HepG2 (cell line): ENCODE results near the gene KREMEN1. TPM values are rescaled to one million over a fixed set of nuclear protein-coding genes. Genes with fewer than 3 reads are reported as not detected.

Experiments used
- ATAC-seq: fragments of 200-7000 bp; cut with Tn5 transposase; 3 replicates; pipeline ENCODE4 v1.9.1; 2020; ENCODE audit warnings: mild to moderate bottlenecking, moderate library complexity
- BruUV-seq: library from RNA; stranded (reverse); fragments of 400-500 nt; replicated peaks from 2 replicates; lab custom pipeline; 2021; lab: Mats Ljungman, UMichigan
- CTCF ChIA-PET: fragments of 300-600 bp; formaldehyde crosslinking; extraction: SDS; loops from one replicate; lab custom pipeline; 2021; ENCODE audit warnings: low total read pairs, inconsistent platforms, low intra/inter-chr PET ratio; lab: Yijun Ruan, JAX
- POLR2A ChIA-PET: fragments of 350-600 bp; sonication (Branson Sonifier 250); formaldehyde crosslinking; loops from one replicate; lab custom pipeline; 2020; ENCODE audit warnings: antibody characterized with exemption, inconsistent platforms; lab: Yijun Ruan, JAX
- DNase-seq: peaks from one replicate; pipeline ENCODE4 v3.0.0-alpha.2; 2015; ENCODE audit warnings: low spot score
- FAIRE-seq: peaks from 3 replicates; lab custom pipeline; 2011; peaks lifted over from hg19 to GRCh38; lab: Jason Lieb, UNC
- H2AFZ ChIP-seq: one replicate; pipeline ENCODE4 v1.6.1; 2011; ENCODE audit warnings: low read length, inconsistent platforms
- H3K27ac ChIP-seq: fragments of 300-600 bp; 3 replicates; pipeline ENCODE4 v1.8.0; 2011; ENCODE audit warnings: mixed run types, mild to moderate bottlenecking, mixed read lengths, low read length, inconsistent platforms; ENCODE audit not compliant: insufficient read depth; ENCODE audit errors: extremely low read length
- H3K27me3 ChIP-seq, 2 experiments: fragments of 200-600 bp in 1 of 2; 2 replicates in 1 of 2; 3 replicates in 1 of 2; pipeline versions ENCODE4 v1.6.0 to v1.8.0; 2011; ENCODE audit warnings: low read length in 2 of 2, mild to moderate bottlenecking in 2 of 2, moderate library complexity in 2 of 2, inconsistent platforms in 1 of 2; ENCODE audit not compliant: insufficient read depth in 2 of 2, control insufficient read depth in 1 of 2
- H3K36me3 ChIP-seq, 2 experiments: fragments of 200-600 bp in 1 of 2; replicated peaks in 1 of 2; 2 replicates in 1 of 2; 3 replicates in 1 of 2; pipeline versions ENCODE4 v1.5.1 to v1.8.0; 2011; ENCODE audit warnings: low read length in 2 of 2, inconsistent platforms in 1 of 2; ENCODE audit not compliant: insufficient read depth in 2 of 2, control insufficient read depth in 1 of 2
- H3K4me1 ChIP-seq: 2 replicates; pipeline ENCODE4 v1.5.1; 2012; ENCODE audit warnings: low read length, inconsistent platforms; ENCODE audit not compliant: insufficient read depth
- H3K4me2 ChIP-seq: 2 replicates; pipeline ENCODE4 v1.6.0; 2011; ENCODE audit warnings: low read depth, low read length, inconsistent platforms
- H3K4me3 ChIP-seq, 3 experiments: fragments of 200-600 bp in 1 of 3; sonication (generic), shearing (Covaris generic) in 1 of 3; replicated peaks in 1 of 3; 2 replicates each; pipeline ENCODE4 v1.5.1; 2011 to 2016; ENCODE audit warnings: low read length in 3 of 3, inconsistent platforms in 2 of 3, low read depth in 2 of 3, mild to moderate bottlenecking in 2 of 3, control low read depth in 1 of 3, mixed read lengths in 1 of 3; ENCODE audit not compliant: insufficient read depth in 1 of 3
- H3K79me2 ChIP-seq: one replicate; pipeline ENCODE4 v1.6.1; 2011; ENCODE audit warnings: low read length, inconsistent platforms; ENCODE audit not compliant: insufficient read depth
- H3K9ac ChIP-seq: 2 replicates; pipeline ENCODE4 v1.6.0; 2011; ENCODE audit warnings: mild to moderate bottlenecking, low read depth, low read length, inconsistent platforms; ENCODE audit not compliant: insufficient read depth
- H3K9me3 ChIP-seq: 2 replicates; pipeline ENCODE4 v1.5.1; 2012; ENCODE audit warnings: mild to moderate bottlenecking, low read length
- H4K20me1 ChIP-seq: 2 replicates; pipeline ENCODE4 v1.6.0; 2011; ENCODE audit warnings: inconsistent platforms, mild to moderate bottlenecking, low read length, moderate library complexity; ENCODE audit not compliant: insufficient read depth
- EEA1 ChIP-seq: sonication (generic); formaldehyde crosslinking; IDR thresholded peaks from 2 replicates; pipeline ENCODE4 v1.5.1; 2020; ENCODE audit warnings: mild to moderate bottlenecking, missing genetic modification reagents, borderline replicate concordance
- JUND ChIP-seq: sonication (generic); formaldehyde crosslinking; IDR thresholded peaks from 2 replicates; pipeline ENCODE4 v1.8.0; 2022; ENCODE audit warnings: mild to moderate bottlenecking, missing genetic modification reagents
- KDM3A ChIP-seq: IDR thresholded peaks from 2 replicates; pipeline ENCODE4 v1.6.1; 2018; ENCODE audit warnings: low read depth, missing compliant biosample characterization
- MIXL1 ChIP-seq: IDR thresholded peaks from 2 replicates; pipeline ENCODE4 v1.6.1; 2016
- ONECUT2 ChIP-seq: sonication (generic); formaldehyde crosslinking; IDR thresholded peaks from 2 replicates; pipeline ENCODE4 v1.4.0; 2020; ENCODE audit warnings: missing genetic modification reagents
- RBFOX2 ChIP-seq: fragments of 200-400 bp; formaldehyde crosslinking; IDR thresholded peaks from 2 replicates; pipeline ENCODE4 v1.6.1; 2017; ENCODE audit warnings: low read depth, mild to moderate bottlenecking, low read length
- RFXANK ChIP-seq: IDR thresholded peaks from 2 replicates; pipeline ENCODE4 v1.6.1; 2016
- SMARCE1 ChIP-seq: fragments of 450-650 bp; IDR thresholded peaks from 2 replicates; pipeline ENCODE4 v1.6.1; 2017; ENCODE audit warnings: borderline replicate concordance
- SOX6 ChIP-seq, 2 experiments: fragments of 450-650 bp in 1 of 2; sonication (generic) in 1 of 2; formaldehyde crosslinking in 1 of 2; IDR thresholded peaks; 2 replicates each; pipeline versions ENCODE4 v1.4.0 to v1.6.1; 2017 to 2020; ENCODE audit warnings: antibody characterized with exemption in 1 of 2, mild to moderate bottlenecking in 1 of 2, missing genetic modification reagents in 1 of 2
- STAG1 ChIP-seq: sonication (generic); formaldehyde crosslinking; IDR thresholded peaks from 2 replicates; pipeline ENCODE4 v1.4.0; 2020; ENCODE audit warnings: missing genetic modification reagents
- TCF7L2 ChIP-seq: IDR thresholded peaks from 2 replicates; pipeline ENCODE4 v1.6.1; 2011; ENCODE audit warnings: mild to moderate bottlenecking, low read depth, low read length, moderate library complexity
- TOPORS ChIP-seq: sonication (generic); formaldehyde crosslinking; IDR thresholded peaks from 2 replicates; pipeline ENCODE4 v1.8.0; 2023; ENCODE audit warnings: mild to moderate bottlenecking, missing genetic modification reagents
- ZFP36 ChIP-seq: fragments of 150-350 bp; IDR thresholded peaks from 2 replicates; pipeline ENCODE4 v1.6.1; 2018; ENCODE audit warnings: borderline replicate concordance, low read length, low read depth; ENCODE audit not compliant: partially characterized antibody
- ZNF335 ChIP-seq: sonication (generic); formaldehyde crosslinking; IDR thresholded peaks from 2 replicates; pipeline ENCODE4 v1.4.0; 2020; ENCODE audit warnings: missing genetic modification reagents
- ZNF451 ChIP-seq: sonication (generic); formaldehyde crosslinking; IDR thresholded peaks from 2 replicates; pipeline ENCODE4 v1.5.0; 2020; ENCODE audit warnings: mild to moderate bottlenecking, missing genetic modification reagents
- ZNF496 ChIP-seq: sonication (generic); formaldehyde crosslinking; IDR thresholded peaks from 2 replicates; pipeline ENCODE4 v1.8.1; 2023; ENCODE audit warnings: mild to moderate bottlenecking, moderate library complexity, missing genetic modification reagents; ENCODE audit not compliant: insufficient replicate concordance
- ZNF549 ChIP-seq: sonication (generic); formaldehyde crosslinking; IDR thresholded peaks from 2 replicates; pipeline ENCODE4 v1.5.0; 2020; ENCODE audit warnings: missing genetic modification reagents
- WGBS: methylation state at CpG from one replicate; pipeline ENCODE4 v1.1.6; 2017; ENCODE audit warnings: low lambda C conversion rate; 5-methylcytosine and 5-hydroxymethylcytosine counted together
- in situ Hi-C: cut with HindIII; loops from 2 replicates; pipeline ENCODE4 v1.10.0; 2017; ENCODE audit warnings: low pct_unique_long_range_greater_than_20kb; ENCODE audit not compliant: extremely low pct_ligation_motif_present
- intact Hi-C: fragments of 100-400 bp; cut with micrococcal nuclease; formaldehyde crosslinking; loops from one replicate; pipeline ENCODE4 v1.10.0; 2022; ENCODE audit not compliant: unreplicated experiment
- polyA plus RNA-seq, 8 experiments: library from polyadenylated mRNA; depleted of rRNA in 3 of 8; stranded (reverse) in 7 of 8; unstranded in 1 of 8; fragments of >200 nt; fragmentation: Illumina TruSeq in 4 of 8; extraction: Trizol in 4 of 8; gene quantifications; 2 replicates each; pipeline versions ENCODE4 v1.2.1 to v1.2.3, GENCODE V29; 2011 to 2016; ENCODE audit warnings: low read depth in 4 of 8, missing spikeins in 1 of 8, mixed read lengths in 1 of 8; ENCODE audit not compliant: insufficient read depth in 1 of 8
- total RNA-seq, 5 experiments: library from RNA; depleted of rRNA; stranded (reverse); fragments of >200 nt; fragmentation: Illumina TruSeq; extraction: Trizol; gene quantifications; 2 replicates each; pipeline ENCODE4 v1.2.3, GENCODE V29; 2016; ENCODE audit warnings: low read depth in 1 of 5
- TF ChIP-seq, protein P1 (sequence below): sonication (generic); formaldehyde crosslinking; IDR thresholded peaks from 2 replicates; pipeline ENCODE4 v1.5.1; 2020; ENCODE audit warnings: missing genetic modification reagents, mild to moderate bottlenecking, borderline replicate concordance
- TF ChIP-seq, protein P2 (sequence below): sonication (generic); formaldehyde crosslinking; IDR thresholded peaks from 2 replicates; pipeline ENCODE4 v1.5.0; 2020; ENCODE audit warnings: mild to moderate bottlenecking, missing genetic modification reagents
- TF ChIP-seq, protein P3 (sequence below): sonication (generic); formaldehyde crosslinking; conservative IDR thresholded peaks from 2 replicates; pipeline ENCODE4 v1.8.0; 2022; ENCODE audit warnings: low read depth, missing genetic modification reagents

KREMEN1 gene
- total and polyA plus RNA-seq, 2 of the 13 experiments (the other 11 are each of a cell fraction or from before 2014, with no cell fraction given): 9.8 to 13.8 TPM

DNA sequence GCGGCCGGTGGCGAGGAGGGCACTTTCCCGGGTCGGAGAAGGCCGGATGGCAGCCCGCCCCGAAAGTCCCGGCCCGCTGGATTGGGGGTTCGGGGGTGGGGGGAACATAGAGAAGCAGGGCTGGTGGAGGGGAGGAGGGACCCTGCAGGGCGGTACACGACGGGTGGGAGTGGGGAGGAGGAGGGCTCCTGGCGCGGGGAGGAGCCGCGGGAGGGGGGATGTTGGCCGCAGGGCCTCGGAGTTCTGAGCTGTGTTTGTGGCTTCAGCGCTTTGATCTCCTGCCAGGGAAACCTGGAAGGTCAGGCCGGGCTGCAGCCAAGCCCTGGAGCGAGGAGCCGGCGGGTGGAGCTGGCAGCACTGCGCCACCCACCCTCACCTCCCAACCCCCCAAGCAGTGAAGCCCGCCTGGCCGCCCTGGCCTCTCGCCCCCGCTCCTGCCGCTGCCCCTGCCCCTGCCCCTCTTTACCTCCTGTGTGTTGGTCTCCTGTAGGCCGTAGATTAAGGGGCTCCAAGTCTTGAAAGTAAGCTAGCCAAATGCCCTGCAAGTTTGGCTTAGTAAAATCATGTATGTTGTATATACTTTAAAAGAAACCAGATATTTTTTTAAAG, 42.1 kb upstream of the KREMEN1 start:
- POLR2A ChIA-PET: interaction anchor here (0.8 to 5.0 kb wide), 20 partner anchors 9 to 247 kb away, joined by 3 to 44 read pairs (median 10); partner anchors contain the start of gene ZNRF3
- peak; percentile 34; the same call in 1 of the 2 replicates for TF ChIP-seq STAG1 (CRISPR knock-in tag)
- peak; percentile 89 for TF ChIP-seq KDM3A (CRISPR knock-in tag)
- no peak for TF ChIP-seq ONECUT2 (CRISPR knock-in tag)
- TF ChIP-seq EEA1: no peak
- TF ChIP-seq MIXL1: peak; percentile 51; the same call in 1 of the 2 replicates
- peak; percentile 71; the same call in 1 of the 2 replicates for TF ChIP-seq TCF7L2
- TF ChIP-seq SOX6 (IDR thresholded peaks at IDR 0.05): no peak
- TF ChIP-seq SOX6 (CRISPR knock-in tag; IDR thresholded peaks at IDR 0.05): peak; percentile 88
- no peak for TF ChIP-seq ZFP36
- 0 out of 2 replicates have a peak, but pooled peaks have one; percentile 40 for TF ChIP-seq RFXANK (CRISPR knock-in tag)
- TF ChIP-seq ZNF549 (CRISPR knock-in tag): no peak
- TF ChIP-seq, protein P1, sequence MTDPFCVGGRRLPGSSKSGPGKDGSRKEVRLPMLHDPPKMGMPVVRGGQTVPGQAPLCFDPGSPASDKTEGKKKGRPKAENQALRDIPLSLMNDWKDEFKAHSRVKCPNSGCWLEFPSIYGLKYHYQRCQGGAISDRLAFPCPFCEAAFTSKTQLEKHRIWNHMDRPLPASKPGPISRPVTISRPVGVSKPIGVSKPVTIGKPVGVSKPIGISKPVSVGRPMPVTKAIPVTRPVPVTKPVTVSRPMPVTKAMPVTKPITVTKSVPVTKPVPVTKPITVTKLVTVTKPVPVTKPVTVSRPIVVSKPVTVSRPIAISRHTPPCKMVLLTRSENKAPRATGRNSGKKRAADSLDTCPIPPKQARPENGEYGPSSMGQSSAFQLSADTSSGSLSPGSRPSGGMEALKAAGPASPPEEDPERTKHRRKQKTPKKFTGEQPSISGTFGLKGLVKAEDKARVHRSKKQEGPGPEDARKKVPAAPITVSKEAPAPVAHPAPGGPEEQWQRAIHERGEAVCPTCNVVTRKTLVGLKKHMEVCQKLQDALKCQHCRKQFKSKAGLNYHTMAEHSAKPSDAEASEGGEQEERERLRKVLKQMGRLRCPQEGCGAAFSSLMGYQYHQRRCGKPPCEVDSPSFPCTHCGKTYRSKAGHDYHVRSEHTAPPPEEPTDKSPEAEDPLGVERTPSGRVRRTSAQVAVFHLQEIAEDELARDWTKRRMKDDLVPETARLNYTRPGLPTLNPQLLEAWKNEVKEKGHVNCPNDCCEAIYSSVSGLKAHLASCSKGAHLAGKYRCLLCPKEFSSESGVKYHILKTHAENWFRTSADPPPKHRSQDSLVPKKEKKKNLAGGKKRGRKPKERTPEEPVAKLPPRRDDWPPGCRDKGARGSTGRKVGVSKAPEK (CRISPR knock-in tag): no peak
- TF ChIP-seq, protein P2, sequence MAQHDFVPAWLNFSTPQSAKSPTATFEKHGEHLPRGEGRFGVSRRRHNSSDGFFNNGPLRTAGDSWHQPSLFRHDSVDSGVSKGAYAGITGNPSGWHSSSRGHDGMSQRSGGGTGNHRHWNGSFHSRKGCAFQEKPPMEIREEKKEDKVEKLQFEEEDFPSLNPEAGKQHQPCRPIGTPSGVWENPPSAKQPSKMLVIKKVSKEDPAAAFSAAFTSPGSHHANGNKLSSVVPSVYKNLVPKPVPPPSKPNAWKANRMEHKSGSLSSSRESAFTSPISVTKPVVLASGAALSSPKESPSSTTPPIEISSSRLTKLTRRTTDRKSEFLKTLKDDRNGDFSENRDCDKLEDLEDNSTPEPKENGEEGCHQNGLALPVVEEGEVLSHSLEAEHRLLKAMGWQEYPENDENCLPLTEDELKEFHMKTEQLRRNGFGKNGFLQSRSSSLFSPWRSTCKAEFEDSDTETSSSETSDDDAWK (CRISPR knock-in tag): no peak
- TF ChIP-seq ZNF451 (CRISPR knock-in tag): peak; percentile 83; the same call in 1 of the 2 replicates
- peak; percentile 58 for TF ChIP-seq RBFOX2
- TF ChIP-seq ZNF335 (CRISPR knock-in tag): no peak
- TF ChIP-seq SMARCE1: no peak
- no peak for TF ChIP-seq JUND (CRISPR knock-in tag)
- TF ChIP-seq TOPORS (CRISPR knock-in tag): no peak
- TF ChIP-seq, protein P3, sequence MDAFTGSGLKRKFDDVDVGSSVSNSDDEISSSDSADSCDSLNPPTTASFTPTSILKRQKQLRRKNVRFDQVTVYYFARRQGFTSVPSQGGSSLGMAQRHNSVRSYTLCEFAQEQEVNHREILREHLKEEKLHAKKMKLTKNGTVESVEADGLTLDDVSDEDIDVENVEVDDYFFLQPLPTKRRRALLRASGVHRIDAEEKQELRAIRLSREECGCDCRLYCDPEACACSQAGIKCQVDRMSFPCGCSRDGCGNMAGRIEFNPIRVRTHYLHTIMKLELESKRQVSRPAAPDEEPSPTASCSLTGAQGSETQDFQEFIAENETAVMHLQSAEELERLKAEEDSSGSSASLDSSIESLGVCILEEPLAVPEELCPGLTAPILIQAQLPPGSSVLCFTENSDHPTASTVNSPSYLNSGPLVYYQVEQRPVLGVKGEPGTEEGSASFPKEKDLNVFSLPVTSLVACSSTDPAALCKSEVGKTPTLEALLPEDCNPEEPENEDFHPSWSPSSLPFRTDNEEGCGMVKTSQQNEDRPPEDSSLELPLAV: no peak
- TF ChIP-seq ZNF496 (CRISPR knock-in tag): no peak

More for the DNA sequence above, 42.1 kb upstream of the KREMEN1 start:
- peak overlapping the region; percentile 41 to 51 (median 45) for H3K4me3 ChIP-seq
- no peak overlapping the region for H2AFZ ChIP-seq
- intact Hi-C loops (loop anchor here (1.0 to 5.0 kb wide), 4 partner anchors 26 to 143 kb away; no protein-coding TSS in a partner anchor), in situ Hi-C loops (loop anchor here (5.0 kb wide), 1 partner anchor 113 kb away; no protein-coding TSS in a partner anchor)
- no peaks in the 10 kb centered on the region for H4K20me1 ChIP-seq
- peak; percentile 93 for DNase-seq
- CTCF ChIA-PET: no interaction called here
- peaks cover 22 to 61% of the 10 kb centered on the region in 2 experiments for H3K36me3 ChIP-seq
- peak; percentile 60 for FAIRE-seq
- H3K27me3 ChIP-seq: no peaks in the 10 kb centered on the region
- BruUV-seq: no TSS peak
- H3K4me2 ChIP-seq: peak overlapping the region; percentile 73
- peak; percentile 79 for ATAC-seq
- H3K4me1 ChIP-seq: peaks cover 90% of the 10 kb centered on the region
- H3K9ac ChIP-seq: peak overlapping the region; percentile 70
- H3K79me2 ChIP-seq: peaks cover 76% of the 10 kb centered on the region
- peak overlapping the region; percentile 88 for H3K27ac ChIP-seq
- 2% methylated on average over 19 of the region's 32 CpGs for WGBS
- H3K9me3 ChIP-seq: no peaks in the 10 kb centered on the region
